Keratinocyte (primary cell): ENCODE results near the gene ADM5.

Source experiments
- CTCF ChIP-seq, 3 experiments: IDR thresholded peaks in 1 of 3; conservative IDR thresholded peaks in 1 of 3; optimal IDR thresholded peaks in 1 of 3; 2 replicates in 2 of 3; 3 replicates in 1 of 3; pipeline versions ENCODE3 to v1.5.1; 2011; ENCODE audit warnings: low read length in 3 of 3, mild to moderate bottlenecking in 3 of 3, moderate library complexity in 2 of 3, control low read depth in 1 of 3, inconsistent platforms in 1 of 3; ENCODE audit not compliant: insufficient read depth in 2 of 3; ENCODE audit errors: extremely low read depth in 1 of 3
- EZH2 ChIP-seq: IDR thresholded peaks from one replicate; pipeline ENCODE4 v1.6.1; 2012; ENCODE audit warnings: inconsistent platforms, mild to moderate bottlenecking, low read length, moderate library complexity

GRCh38 chr19:49691243-49692146, 2.1 kb downstream of the ADM5 start:
- no peak for TF ChIP-seq CTCF (optimal IDR thresholded peaks at IDR 0.05 in 1 of 3, IDR thresholded peaks at IDR 0.05 in 1 of 3, conservative IDR thresholded peaks at IDR 0.05 in 1 of 3; ENCODE audit: extremely low read depth in 1 of 3, insufficient read depth in 2 of 3, low read length in 3 of 3)
- TF ChIP-seq EZH2, result no peak
